ENCODE measurements around the gene ARL1.

The ARL1 gene

GRCh38 chr12:101407436-101408345 lies at the start of gene ARL1:
Gene ARL1 (minus strand): TSS chr12:101407772. CDS start chr12:101407645, 127 bp downstream.
- FAIRE-seq = no peak

GRCh38 chr12:101455685-101456084 lies 48.1 kb upstream of the ARL1 start:
- no peak for DNase-seq (ENCODE audit: insufficient read length, low spot score)
- FAIRE-seq = no peak
- TF ChIP-seq CTCF (IDR thresholded peaks at IDR 0.05; ENCODE audit: insufficient read depth, missing control alignments) = no peak

More at GRCh38 chr12:101407436-101408345, at the start of gene ARL1:
- DNase-seq (ENCODE audit: insufficient read length, low spot score) = peak; percentile 58
- no peak for TF ChIP-seq CTCF (IDR thresholded peaks at IDR 0.05; ENCODE audit: insufficient read depth, missing control alignments)

GRCh38 chr12:101441461-101442224 lies 34.1 kb upstream of the ARL1 start:
- DNase-seq (ENCODE audit: insufficient read length, low spot score) (no peak), FAIRE-seq (no peak)
- no peak for TF ChIP-seq CTCF (IDR thresholded peaks at IDR 0.05; ENCODE audit: insufficient read depth, missing control alignments)

- no peak for TF ChIP-seq CTCF (IDR thresholded peaks at IDR 0.05; ENCODE audit: insufficient read depth, missing control alignments)
- DNase-seq (ENCODE audit: insufficient read length, low spot score) (no peak), FAIRE-seq (no peak)
Measured at GRCh38 chr12:101439236-101439635, 31.7 kb upstream of the ARL1 start.

- no peak for FAIRE-seq
- DNase-seq (ENCODE audit: insufficient read length, low spot score) = no peak
- no peak for TF ChIP-seq CTCF (IDR thresholded peaks at IDR 0.05; ENCODE audit: insufficient read depth, missing control alignments)
Measured at GRCh38 chr12:101436136-101436535, 28.6 kb upstream of the ARL1 start.

GRCh38 chr12:101430456-101430855 lies 22.9 kb upstream of the ARL1 start:
- no peak for TF ChIP-seq CTCF (IDR thresholded peaks at IDR 0.05; ENCODE audit: insufficient read depth, missing control alignments)
- no peak for DNase-seq (ENCODE audit: insufficient read length, low spot score)

More at GRCh38 chr12:101430456-101430855, 22.9 kb upstream of the ARL1 start:
- no peak for FAIRE-seq
